Measurements from ENCODE around the gene SDK1.

SDK1 gene, protein sequence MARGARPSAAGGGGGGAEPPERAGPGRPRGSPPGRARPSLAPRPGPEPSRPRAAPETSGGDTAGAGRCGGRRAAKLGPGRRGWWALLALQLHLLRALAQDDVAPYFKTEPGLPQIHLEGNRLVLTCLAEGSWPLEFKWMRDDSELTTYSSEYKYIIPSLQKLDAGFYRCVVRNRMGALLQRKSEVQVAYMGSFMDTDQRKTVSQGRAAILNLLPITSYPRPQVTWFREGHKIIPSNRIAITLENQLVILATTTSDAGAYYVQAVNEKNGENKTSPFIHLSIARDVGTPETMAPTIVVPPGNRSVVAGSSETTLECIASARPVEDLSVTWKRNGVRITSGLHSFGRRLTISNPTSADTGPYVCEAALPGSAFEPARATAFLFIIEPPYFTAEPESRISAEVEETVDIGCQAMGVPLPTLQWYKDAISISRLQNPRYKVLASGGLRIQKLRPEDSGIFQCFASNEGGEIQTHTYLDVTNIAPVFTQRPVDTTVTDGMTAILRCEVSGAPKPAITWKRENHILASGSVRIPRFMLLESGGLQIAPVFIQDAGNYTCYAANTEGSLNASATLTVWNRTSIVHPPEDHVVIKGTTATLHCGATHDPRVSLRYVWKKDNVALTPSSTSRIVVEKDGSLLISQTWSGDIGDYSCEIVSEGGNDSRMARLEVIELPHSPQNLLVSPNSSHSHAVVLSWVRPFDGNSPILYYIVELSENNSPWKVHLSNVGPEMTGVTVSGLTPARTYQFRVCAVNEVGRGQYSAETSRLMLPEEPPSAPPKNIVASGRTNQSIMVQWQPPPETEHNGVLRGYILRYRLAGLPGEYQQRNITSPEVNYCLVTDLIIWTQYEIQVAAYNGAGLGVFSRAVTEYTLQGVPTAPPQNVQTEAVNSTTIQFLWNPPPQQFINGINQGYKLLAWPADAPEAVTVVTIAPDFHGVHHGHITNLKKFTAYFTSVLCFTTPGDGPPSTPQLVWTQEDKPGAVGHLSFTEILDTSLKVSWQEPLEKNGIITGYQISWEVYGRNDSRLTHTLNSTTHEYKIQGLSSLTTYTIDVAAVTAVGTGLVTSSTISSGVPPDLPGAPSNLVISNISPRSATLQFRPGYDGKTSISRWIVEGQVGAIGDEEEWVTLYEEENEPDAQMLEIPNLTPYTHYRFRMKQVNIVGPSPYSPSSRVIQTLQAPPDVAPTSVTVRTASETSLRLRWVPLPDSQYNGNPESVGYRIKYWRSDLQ (N-terminal part only)

DNA sequence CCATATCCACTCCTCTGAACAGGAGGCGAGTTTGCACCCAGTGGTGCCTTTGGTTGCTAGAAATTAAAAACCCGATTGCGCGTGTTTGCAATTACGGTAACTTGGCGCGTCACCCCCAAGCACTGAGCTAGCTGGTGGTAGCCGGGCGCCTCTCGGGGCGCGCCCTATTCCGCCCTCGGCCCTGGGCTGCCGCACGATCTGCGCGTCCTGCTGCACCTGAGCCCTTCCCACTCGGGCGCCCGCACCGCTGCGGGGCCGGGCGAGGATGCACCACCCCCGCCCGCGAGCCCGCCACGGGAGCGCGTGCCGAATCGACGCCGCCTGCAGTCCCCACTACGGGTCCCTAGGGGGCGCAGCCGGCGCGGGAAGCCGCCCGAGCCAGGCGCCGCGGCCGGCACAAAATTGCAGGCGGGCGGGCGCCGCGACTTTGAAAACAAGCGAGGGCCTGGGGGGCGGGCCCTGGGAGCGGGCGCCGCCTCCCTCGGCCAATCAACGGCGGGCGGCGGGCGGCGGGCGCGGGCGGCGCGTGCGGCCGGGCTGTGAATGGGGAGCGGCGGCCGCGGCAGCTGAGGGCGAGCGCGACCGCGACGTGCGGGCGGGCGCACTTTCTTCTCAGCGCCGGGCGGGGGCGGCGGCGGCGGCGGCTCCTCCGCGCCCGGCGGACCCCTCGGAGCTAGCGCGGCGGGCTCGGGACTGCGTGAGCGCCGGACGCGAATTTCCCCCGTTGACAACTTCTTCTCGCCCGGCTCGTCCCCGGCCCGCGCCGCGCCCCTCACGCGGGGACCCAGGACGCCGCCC is at the start of gene SDK1:
SDK1 (plus strand) TSS at position 602 of the 798 bp plus-strand sequence. CDS start 335 bp downstream, outside the sequence.
- TF ChIP-seq CTCF (conservative IDR thresholded peaks at IDR 0.05) (peak; percentile 97), ZFX (IDR thresholded peaks at IDR 0.05) (no peak)
- H3K27ac ChIP-seq: no peak within 1 kb of the TSS

DNA sequence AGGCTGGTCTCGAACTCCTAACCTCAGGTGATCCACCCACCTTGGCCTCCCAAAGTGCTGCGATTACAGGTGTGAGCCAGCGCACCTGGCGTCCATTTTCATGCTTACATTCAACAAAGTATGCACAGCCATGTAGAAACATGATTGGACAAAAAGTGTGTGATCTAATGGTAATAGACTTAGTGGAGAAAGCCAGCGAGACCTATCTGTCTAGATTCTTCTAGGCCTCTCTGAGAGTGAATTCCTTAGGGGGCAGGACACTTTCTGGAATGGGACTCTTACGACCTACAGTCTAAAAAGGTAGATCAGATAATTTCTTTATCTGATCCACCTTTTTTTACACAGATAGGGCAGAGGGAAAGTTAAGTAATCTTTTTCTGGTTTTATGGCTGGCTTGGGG is 46.3 kb upstream of the SDK1 start:
- TF ChIP-seq ZFX (IDR thresholded peaks at IDR 0.05) (no peak), CTCF (conservative IDR thresholded peaks at IDR 0.05) (no peak)
- no peak overlapping the region for H3K27ac ChIP-seq

GRCh38 chr7:3259711-3260400 is 41.2 kb upstream of the SDK1 start:
- no peak for TF ChIP-seq ZFX (IDR thresholded peaks at IDR 0.05)
- TF ChIP-seq CTCF (conservative IDR thresholded peaks at IDR 0.05): no peak

DNA sequence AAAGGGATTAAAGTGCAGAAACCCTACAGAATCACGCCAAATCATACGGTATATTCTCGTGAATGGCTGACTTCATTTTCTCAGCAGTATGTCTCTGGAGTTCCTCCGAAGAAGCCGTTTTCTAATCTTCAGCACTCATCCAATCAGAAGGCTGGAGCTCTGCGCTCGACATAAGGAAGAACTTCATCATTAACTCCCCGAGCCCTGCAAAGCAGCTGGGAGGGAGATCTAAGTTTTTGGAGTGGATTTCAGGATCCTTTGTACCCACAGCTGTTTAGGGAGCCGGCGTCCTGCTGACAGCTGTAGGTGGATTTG is 40.7 kb upstream of the SDK1 start:
- no peak overlapping the region for H3K27ac ChIP-seq
- no peak for TF ChIP-seq CTCF (conservative IDR thresholded peaks at IDR 0.05)
- no peak for TF ChIP-seq ZFX (IDR thresholded peaks at IDR 0.05)

More at GRCh38 chr7:3259711-3260400, 41.2 kb upstream of the SDK1 start:
- no peak overlapping the region for H3K27ac ChIP-seq

DNA sequence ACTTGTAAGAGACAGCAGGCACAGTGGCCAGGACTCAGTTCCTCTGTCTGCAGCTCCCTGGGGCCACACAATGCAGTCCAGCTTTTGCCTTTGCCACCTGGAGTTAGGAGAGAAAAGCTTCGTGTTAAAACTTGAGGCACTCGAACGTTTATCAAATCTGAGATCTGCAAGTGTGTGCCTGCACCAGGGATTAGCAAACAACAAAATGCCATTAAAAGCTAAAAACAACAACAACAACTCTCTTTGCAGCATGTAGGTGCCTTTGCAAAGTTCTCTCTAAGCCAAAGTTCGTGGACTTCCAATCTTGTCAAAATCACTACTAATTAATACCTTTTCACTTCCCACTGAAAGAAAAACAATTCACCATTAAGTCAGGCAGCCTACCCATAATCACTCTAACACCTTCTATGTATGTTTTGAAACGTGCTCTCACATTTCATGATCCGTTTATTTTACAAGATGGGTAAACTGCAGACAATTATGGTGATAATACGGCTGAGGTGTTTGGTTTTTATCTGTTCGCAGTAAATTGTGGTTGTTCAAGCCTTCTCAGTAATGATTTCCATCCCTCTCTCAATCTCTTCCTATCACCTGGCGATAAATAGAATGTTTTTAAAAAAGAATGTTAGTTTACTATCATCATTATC is 36.2 kb upstream of the SDK1 start:
- no peak overlapping the region for H3K27ac ChIP-seq
- TF ChIP-seq CTCF (conservative IDR thresholded peaks at IDR 0.05): no peak
- TF ChIP-seq ZFX (IDR thresholded peaks at IDR 0.05): no peak

DNA sequence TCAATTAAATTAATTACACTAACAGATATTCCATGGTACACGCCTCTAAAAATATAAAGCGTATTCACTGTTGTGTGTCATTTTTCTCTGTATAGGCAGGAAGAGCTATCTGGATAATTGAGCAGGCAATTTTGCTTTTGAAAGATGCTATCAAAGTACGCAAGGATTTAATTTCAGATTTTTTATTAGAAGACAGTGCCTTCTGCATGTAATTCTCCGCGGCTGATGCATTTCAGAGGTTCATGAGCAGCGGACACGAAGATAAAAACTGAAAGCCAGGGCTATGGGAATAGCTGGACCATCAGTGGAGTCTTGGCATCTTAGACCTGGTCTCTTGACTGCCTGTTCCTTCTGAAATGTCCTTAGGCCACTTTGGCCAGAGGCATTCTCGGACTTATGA is 35.7 kb upstream of the SDK1 start:
- TF ChIP-seq CTCF (conservative IDR thresholded peaks at IDR 0.05) (no peak), ZFX (IDR thresholded peaks at IDR 0.05) (no peak)
- H3K27ac ChIP-seq: no peak overlapping the region
